ENCODE data around the gene EBLN2.
"Not testable (repeated sequence)": the region's sequence is repeated elsewhere in the genome, so short reads cannot be mapped to it uniquely, and the experiment has no call there.

Gene EBLN2

GRCh38 chr3:73060302-73060723, 1.1 kb upstream of the EBLN2 start:
- ATAC-seq (no peak), DNase-seq (no peak)

- not testable (repeated sequence) for ATAC-seq
These were observed 4.8 kb downstream of the EBLN2 start for GRCh38 chr3:73066243-73066642.

GRCh38 chr3:73068419-73068818, 7.0 kb downstream of the EBLN2 start:
- DNase-seq, result no peak
- no peak for ATAC-seq

More at GRCh38 chr3:73066243-73066642, 4.8 kb downstream of the EBLN2 start:
- DNase-seq, result not testable (repeated sequence)

- DNase-seq, result no peak
- no peak for ATAC-seq
These were observed 7.7 kb downstream of the EBLN2 start for GRCh38 chr3:73069187-73069586.

- ATAC-seq (no peak), DNase-seq (no peak)
These were observed 8.5 kb downstream of the EBLN2 start for GRCh38 chr3:73069775-73070444.

- ATAC-seq (peak; percentile 19), DNase-seq (no peak)
These were observed 9.5 kb downstream of the EBLN2 start for GRCh38 chr3:73070675-73071575.

- no peak for DNase-seq
- ATAC-seq, result no peak
These were observed 10.5 kb downstream of the EBLN2 start for GRCh38 chr3:73071952-73072351.

- no peak for ATAC-seq
- no peak for DNase-seq
These were observed 11.2 kb downstream of the EBLN2 start for GRCh38 chr3:73072634-73073033.

GRCh38 chr3:73073091-73073707, 11.7 kb downstream of the EBLN2 start:
- DNase-seq (no peak), ATAC-seq (no peak)

- DNase-seq, result no peak
- ATAC-seq, result no peak
These were observed 13.3 kb downstream of the EBLN2 start for GRCh38 chr3:73074781-73075180.

- ATAC-seq (no peak), DNase-seq (no peak)
These were observed 18.9 kb downstream of the EBLN2 start for GRCh38 chr3:73080216-73080966.

- no peak for DNase-seq
- ATAC-seq, result no peak
These were observed 19.7 kb downstream of the EBLN2 start for GRCh38 chr3:73081140-73081539.

- ATAC-seq (no peak), DNase-seq (no peak)
These were observed 22.7 kb downstream of the EBLN2 start for GRCh38 chr3:73084170-73084569.

- peak; percentile 73 for ATAC-seq
These were observed 24.6 kb downstream of the EBLN2 start for GRCh38 chr3:73086071-73086494.

GRCh38 chr3:73094129-73094528, 32.7 kb downstream of the EBLN2 start:
- DNase-seq (no peak), ATAC-seq (no peak)

More at GRCh38 chr3:73086071-73086494, 24.6 kb downstream of the EBLN2 start:
- peak; percentile 61 for DNase-seq

GRCh38 chr3:73094951-73095350, 33.5 kb downstream of the EBLN2 start:
- ATAC-seq (no peak), DNase-seq (no peak)

GRCh38 chr3:73096169-73096568, 34.7 kb downstream of the EBLN2 start:
- DNase-seq (no peak), ATAC-seq (no peak)

- ATAC-seq, result no peak
These were observed 36.6 kb downstream of the EBLN2 start for GRCh38 chr3:73098026-73098425.

GRCh38 chr3:73098873-73099272, 37.4 kb downstream of the EBLN2 start:
- DNase-seq (no peak), ATAC-seq (no peak)

More at GRCh38 chr3:73098026-73098425, 36.6 kb downstream of the EBLN2 start:
- no peak for DNase-seq

- ATAC-seq, result peak; percentile 72
These were observed 39.5 kb downstream of the EBLN2 start for GRCh38 chr3:73100741-73101559.

GRCh38 chr3:73101881-73102280, 40.4 kb downstream of the EBLN2 start:
- DNase-seq, result no peak
- no peak for ATAC-seq

More at GRCh38 chr3:73100741-73101559, 39.5 kb downstream of the EBLN2 start:
- peak; percentile 81 for DNase-seq
